Pons (tissue), 1 donor: Measurements from ENCODE around the gene ZNF688.
A peak's percentile ranks its signal among the peaks of the same experiment; 100 is the strongest.
"Not testable (repeated sequence)": the region's sequence is repeated elsewhere in the genome, so short reads cannot be mapped to it uniquely, and the experiment has no call there.

Experiments used
- DNase-seq: peaks from one replicate; pipeline ENCODE4 v3.0.0-alpha.2; 2016; ENCODE audit warnings: low spot score

Gene ZNF688

GRCh38 chr16:30571445-30572322 lies at the start of gene ZNF688:
Gene ZNF688, minus strand, starts transcription at chr16:30571714. Its CDS starts 85 bp downstream, at chr16:30571629.
- DNase-seq = peak; percentile 99

- DNase-seq = no peak
These were observed 48.7 kb upstream of the ZNF688 start for GRCh38 chr16:30620169-30620568.

- DNase-seq = no peak
These were observed 48.1 kb upstream of the ZNF688 start for GRCh38 chr16:30619638-30620037.

GRCh38 chr16:30619202-30619601 lies 47.7 kb upstream of the ZNF688 start:
- no peak for DNase-seq

- peak; percentile 46 for DNase-seq
These were observed 44.0 kb upstream of the ZNF688 start for GRCh38 chr16:30615358-30616091.

GRCh38 chr16:30609926-30610839 lies 38.7 kb upstream of the ZNF688 start, which contains the start of gene ZNF689:
Gene ZNF689, minus strand, starts transcription at chr16:30610389. Its CDS starts 348 bp downstream, at chr16:30610041.
- DNase-seq = peak; percentile 99

GRCh38 chr16:30609002-30609925 lies 37.8 kb upstream of the ZNF688 start:
- no peak for DNase-seq

- DNase-seq = no peak
These were observed 34.5 kb upstream of the ZNF688 start for GRCh38 chr16:30606004-30606403.

GRCh38 chr16:30605158-30605557 lies 33.6 kb upstream of the ZNF688 start:
- DNase-seq = peak; percentile 43

- no peak for DNase-seq
These were observed 32.9 kb upstream of the ZNF688 start for GRCh38 chr16:30604316-30604947.

GRCh38 chr16:30603945-30604315 lies 32.4 kb upstream of the ZNF688 start:
- no peak for DNase-seq

GRCh38 chr16:30602616-30603277 lies 31.2 kb upstream of the ZNF688 start:
- peak; percentile 51 for DNase-seq

GRCh38 chr16:30601966-30602365 lies 30.5 kb upstream of the ZNF688 start:
- no peak for DNase-seq

GRCh38 chr16:30600929-30601328 lies 29.4 kb upstream of the ZNF688 start:
- DNase-seq = no peak

- DNase-seq = no peak
These were observed 28.7 kb upstream of the ZNF688 start for GRCh38 chr16:30600215-30600614.

GRCh38 chr16:30592871-30593270 lies 21.4 kb upstream of the ZNF688 start:
- no peak for DNase-seq

- not testable (repeated sequence) for DNase-seq
These were observed 19.4 kb upstream of the ZNF688 start for GRCh38 chr16:30590869-30591268.

- DNase-seq = not testable (repeated sequence)
These were observed 18.1 kb upstream of the ZNF688 start for GRCh38 chr16:30589582-30589981.

- no peak for DNase-seq
These were observed 17.1 kb upstream of the ZNF688 start for GRCh38 chr16:30588651-30589050.
